GM18868 (cell line): ENCODE results near the gene F10.
A peak's percentile ranks its signal among the peaks of the same experiment; 100 is the strongest.

Experiments
- ATAC-seq: cut with Tn5 transposase; IDR thresholded peaks from one replicate; pipeline ENCODE4 v1.9.1; 2021; ENCODE audit warnings: mild to moderate bottlenecking, moderate library complexity; ENCODE audit not compliant: unreplicated experiment

F10 gene

GRCh38 chr13:113166681-113167080 lies 44.1 kb downstream of the F10 start:
- no peak for ATAC-seq

DNA sequence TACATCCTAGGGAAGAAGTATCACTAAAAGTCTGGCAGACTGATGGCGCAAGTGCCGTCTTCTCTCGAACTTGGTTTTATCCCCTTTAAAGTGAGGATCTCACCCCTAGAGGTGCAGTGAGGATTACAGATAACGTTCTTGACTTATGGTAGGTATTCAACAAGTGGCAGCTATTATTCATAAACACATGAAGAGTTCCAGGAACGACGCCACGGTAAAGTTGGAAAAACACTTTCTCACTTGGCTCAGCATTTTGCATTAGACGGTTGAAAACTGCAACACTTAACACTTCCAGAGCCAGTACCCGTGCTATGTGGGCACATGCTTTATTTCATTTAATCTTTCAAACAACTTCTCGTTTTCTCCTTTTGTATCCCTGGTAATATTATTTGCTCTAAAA lies 44.6 kb downstream of the F10 start:
- ATAC-seq = no peak

DNA sequence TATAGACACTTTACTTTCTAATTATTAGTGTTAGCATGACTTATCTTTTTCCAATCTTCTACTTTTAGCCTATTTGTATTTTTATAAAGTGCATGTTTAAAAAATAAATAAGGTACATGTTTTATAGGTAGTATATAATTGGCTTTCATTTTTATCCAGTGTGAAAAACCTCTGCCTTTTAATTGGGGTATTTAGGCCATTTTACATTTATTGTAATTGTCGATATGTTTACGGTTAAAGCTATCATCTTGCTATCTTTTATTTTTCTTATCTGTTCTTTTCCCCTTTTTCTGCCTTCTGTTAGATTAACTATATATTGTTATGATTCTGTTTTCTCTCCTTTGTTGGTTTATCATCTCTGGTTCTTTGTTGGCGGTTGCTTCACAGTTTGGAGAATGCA lies 45.0 kb downstream of the F10 start:
- ATAC-seq = no peak

GRCh38 chr13:113168211-113168610 lies 45.6 kb downstream of the F10 start:
- no peak for ATAC-seq

GRCh38 chr13:113169277-113170272 lies 47.0 kb downstream of the F10 start:
- ATAC-seq = no peak

DNA sequence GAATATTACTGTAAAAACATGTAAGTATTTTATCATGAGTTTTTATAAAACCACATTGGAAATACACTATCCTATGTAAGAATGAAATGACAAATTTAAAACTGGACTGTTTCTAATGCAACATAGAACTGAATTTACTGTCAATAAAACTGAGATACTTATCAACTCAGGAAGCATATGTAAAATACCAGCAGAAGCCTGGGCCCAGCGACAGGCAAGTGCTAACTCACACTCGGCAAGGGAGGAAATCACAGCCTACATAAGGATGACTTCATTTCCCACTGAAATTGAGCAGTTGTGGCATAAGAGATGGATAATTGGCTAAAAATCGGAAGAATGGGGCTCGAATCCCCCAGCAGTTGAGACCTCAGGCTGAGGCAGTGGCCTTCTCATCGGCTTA lies 47.9 kb downstream of the F10 start:
- ATAC-seq = no peak

- ATAC-seq = no peak
These were observed 48.9 kb downstream of the F10 start for GRCh38 chr13:113171250-113172125.

- no peak for ATAC-seq
These were observed 49.9 kb downstream of the F10 start for GRCh38 chr13:113172419-113172926.

- no peak for ATAC-seq
These were observed 53.7 kb downstream of the F10 start for GRCh38 chr13:113176280-113176679.

DNA sequence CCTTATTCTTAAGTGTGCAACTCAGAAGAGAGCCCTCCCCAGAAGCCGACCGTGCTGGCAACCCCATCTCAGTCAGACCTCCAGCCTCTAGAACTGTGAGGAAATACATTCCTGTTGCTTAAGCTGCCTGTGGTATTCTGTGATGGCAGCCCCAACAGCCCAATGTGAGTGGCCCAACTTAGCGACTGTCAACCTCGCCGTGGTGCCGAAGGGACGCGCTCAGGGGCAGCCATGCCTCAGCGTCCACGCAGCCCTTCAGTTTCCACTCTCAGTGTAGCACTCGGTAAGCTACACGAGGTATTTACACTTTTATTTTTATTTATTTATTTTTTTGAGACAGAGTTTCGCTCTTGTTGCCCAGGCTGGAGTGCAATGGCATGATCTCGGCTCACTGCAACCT lies 54.2 kb downstream of the F10 start:
- ATAC-seq = no peak

DNA sequence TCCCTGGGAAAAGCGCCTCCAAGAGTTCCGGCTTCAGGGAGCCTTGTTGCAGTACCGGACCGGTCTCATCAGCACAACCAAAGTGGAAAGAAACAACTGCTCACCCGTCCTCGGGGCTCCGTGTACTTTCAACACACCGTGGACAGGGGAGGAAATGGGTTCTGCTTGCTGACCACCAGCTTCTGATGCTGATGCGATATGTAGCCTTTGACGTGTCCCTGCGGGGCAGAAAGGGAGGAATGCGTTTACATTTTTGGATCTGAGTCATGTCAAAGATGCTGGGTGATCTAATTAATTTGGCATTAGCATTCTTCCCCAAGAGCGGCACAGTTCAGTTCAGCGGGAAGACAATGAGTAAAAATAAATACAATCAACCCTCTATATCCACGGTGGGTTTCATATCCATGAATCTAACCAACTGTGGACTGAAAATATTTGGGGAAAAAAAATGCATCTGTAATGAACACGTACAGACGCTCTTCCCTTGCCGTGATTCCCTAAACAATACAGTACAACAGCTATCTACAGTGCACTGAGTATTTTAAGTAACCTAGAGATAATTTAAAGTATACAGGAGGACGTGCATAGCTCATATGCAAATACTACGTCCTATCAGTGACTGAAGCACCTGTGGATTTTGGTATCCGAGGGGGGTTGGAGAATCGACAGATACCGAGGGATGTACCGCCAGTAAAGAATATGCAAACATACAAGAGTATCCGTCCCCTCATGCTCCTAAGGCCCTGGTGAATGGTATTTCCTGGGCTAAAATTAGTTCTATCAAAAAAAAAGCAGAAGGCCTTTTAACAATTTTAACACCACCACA lies 55.7 kb downstream of the F10 start:
- no peak for ATAC-seq

DNA sequence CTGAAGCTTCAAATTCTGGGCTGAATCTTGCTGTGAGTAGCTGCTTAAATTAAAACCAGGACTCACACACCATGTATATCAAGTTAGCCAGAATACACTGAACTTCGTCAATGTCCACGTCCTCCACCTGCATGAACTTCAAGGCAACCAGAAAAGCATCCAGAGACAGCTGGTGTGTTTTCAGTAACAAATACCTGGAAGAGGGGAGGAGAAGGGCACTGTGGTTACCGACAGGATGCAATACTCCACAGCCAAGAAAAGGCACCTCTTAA lies 56.2 kb downstream of the F10 start:
- ATAC-seq = no peak

GRCh38 chr13:113179374-113180230 lies 57.0 kb downstream of the F10 start:
- ATAC-seq = no peak

DNA sequence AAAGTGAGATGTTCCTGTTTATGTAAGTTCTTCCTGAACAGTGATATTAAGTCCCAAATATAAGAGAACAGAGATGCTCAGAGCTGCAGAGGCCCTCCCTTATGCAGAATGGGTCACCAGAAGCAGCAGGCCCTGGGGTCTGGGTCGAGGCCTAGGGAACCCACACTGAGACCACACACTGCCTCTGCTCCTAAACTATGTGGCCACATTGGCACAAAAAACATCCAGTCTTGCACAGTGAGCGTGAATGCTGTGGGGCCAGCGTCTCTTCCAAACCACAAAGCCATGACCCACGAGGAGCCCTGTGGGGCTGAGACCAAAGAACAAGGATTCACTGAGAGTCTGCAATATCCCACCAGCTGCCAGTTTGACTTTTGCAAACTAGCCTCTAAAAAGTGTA lies 59.4 kb downstream of the F10 start:
- no peak for ATAC-seq

GRCh38 chr13:113183450-113184129 lies 61.0 kb downstream of the F10 start:
- ATAC-seq = no peak

GRCh38 chr13:113184568-113185440 lies 62.2 kb downstream of the F10 start:
- ATAC-seq = no peak

DNA sequence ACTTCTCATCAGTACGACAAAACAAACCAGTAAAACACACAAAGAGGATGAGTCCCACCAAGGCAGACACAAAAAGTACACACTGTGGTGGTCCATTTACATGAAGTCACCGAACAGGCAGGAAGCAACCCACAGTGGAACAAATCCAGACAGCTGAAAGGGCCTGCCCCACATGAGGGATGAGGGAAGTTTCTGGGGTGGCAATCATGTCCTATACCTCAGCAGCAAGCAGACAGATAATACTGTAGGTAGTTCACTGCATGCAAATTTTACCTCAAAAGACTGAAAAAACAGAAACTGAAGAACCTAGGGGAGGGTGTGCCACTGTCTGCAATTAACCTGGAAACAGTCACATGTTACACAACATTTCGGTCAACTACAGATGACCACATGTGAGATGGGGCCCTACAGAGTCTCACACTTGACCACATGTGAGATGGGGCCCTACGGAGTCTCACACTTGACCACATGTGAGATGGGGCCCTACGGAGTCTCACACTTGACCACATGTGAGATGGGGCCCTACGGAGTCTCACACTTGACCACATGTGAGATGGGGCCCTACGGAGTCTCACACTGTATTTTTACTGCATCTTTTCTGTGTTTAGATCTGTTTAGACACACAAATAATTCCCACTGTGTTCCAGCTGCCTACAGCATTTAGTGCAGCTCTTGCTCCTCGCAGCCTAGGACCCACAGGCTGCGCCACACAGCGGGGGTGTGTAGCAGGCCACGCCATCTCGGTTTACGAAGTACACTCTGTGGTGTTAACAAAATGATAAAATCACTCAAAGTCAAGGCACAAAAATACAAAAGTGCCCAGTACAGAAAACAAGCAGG lies 63.7 kb downstream of the F10 start:
- peak; percentile 64 for ATAC-seq

GRCh38 chr13:113187263-113187669 lies 64.7 kb downstream of the F10 start:
- no peak for ATAC-seq
